Vagina (tissue), 2 donors: ENCODE results near the gene DNM2.

ENCODE experiments used
- POLR2A ChIP-seq, 2 donors: fragments of 450-650 bp; IDR thresholded peaks; one replicate each; pipeline ENCODE4 v1.6.1; 2017; ENCODE audit warnings: antibody characterized with exemption in 2 of 2, mild to moderate bottlenecking in 2 of 2, moderate library complexity in 2 of 2
- POLR2AphosphoS5 ChIP-seq, 2 donors: sonication (generic); formaldehyde crosslinking; IDR thresholded peaks; one replicate each; pipeline ENCODE4 v1.9.0; 2017; ENCODE audit warnings: antibody characterized with exemption in 2 of 2, mild to moderate bottlenecking in 2 of 2, low read depth in 1 of 2; ENCODE audit not compliant: insufficient read depth in 1 of 2
- TF ChIP-seq, protein P1 (sequence below), 3 experiments: fragments of 450-650 bp in 2 of 3; fragments of 200-600 bp in 1 of 3; sonication (generic) in 1 of 3; IDR thresholded peaks; one replicate each; pipeline ENCODE4 v1.5.1; 2017 to 2019; ENCODE audit warnings: antibody characterized with exemption in 3 of 3, mild to moderate bottlenecking in 2 of 3, moderate library complexity in 2 of 3

DNA sequence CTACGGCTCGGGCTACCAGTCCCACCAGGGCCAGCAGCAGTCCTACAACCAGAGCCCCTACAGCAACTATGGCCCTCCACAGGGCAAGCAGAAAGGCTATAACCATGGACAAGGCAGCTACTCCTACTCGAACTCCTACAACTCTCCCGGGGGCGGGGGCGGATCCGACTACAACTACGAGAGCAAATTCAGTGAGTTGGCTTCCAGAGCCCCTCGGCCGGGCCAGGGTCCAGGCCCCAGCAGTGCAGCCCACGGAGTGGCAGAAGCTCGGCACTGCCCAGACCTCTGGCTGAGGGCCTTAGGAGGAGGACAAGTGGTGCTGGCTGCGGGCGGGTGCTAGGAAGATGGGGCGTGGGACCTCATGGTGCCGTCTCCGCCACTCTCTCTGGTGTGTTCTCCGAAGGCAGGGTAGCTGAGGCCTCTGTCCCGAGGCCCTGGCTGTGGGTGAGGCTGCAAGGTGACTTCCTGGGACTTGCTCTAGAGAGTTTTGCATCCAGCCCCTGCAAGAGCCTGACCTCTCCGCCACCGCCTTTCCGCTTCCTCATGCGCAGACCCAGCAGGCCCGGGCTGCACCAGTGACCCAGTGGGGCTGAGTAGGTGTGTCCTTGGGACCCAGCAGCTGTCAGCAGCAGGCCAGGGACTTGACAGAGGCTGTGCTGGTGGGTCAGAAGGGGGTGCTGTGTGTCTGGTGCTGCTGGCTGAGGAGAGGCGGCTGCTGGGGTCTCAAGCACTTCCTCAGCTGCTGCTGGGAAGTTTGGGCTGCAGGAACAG, 30.2 kb upstream of the DNM2 start:
- TF ChIP-seq, protein P1, sequence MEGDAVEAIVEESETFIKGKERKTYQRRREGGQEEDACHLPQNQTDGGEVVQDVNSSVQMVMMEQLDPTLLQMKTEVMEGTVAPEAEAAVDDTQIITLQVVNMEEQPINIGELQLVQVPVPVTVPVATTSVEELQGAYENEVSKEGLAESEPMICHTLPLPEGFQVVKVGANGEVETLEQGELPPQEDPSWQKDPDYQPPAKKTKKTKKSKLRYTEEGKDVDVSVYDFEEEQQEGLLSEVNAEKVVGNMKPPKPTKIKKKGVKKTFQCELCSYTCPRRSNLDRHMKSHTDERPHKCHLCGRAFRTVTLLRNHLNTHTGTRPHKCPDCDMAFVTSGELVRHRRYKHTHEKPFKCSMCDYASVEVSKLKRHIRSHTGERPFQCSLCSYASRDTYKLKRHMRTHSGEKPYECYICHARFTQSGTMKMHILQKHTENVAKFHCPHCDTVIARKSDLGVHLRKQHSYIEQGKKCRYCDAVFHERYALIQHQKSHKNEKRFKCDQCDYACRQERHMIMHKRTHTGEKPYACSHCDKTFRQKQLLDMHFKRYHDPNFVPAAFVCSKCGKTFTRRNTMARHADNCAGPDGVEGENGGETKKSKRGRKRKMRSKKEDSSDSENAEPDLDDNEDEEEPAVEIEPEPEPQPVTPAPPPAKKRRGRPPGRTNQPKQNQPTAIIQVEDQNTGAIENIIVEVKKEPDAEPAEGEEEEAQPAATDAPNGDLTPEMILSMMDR (IDR thresholded peaks at IDR 0.05), result no peak
- TF ChIP-seq POLR2AphosphoS5 (IDR thresholded peaks at IDR 0.05; ENCODE audit: insufficient read depth in 1 of 2, low read depth in 1 of 2), result no peak
- TF ChIP-seq POLR2A (IDR thresholded peaks at IDR 0.05), result no peak
